Ureter (tissue), 1 donor: ENCODE measurements around the gene RSL24D1. TPM values are rescaled to one million over a fixed set of nuclear protein-coding genes. Genes with fewer than 3 reads are reported as not detected.
"Not testable (repeated sequence)": the region's sequence is repeated elsewhere in the genome, so short reads cannot be mapped to it uniquely, and the experiment has no call there.

Experiments
- DNase-seq: peaks from one replicate; pipeline ENCODE4 v3.0.0-alpha.2; 2020; ENCODE audit warnings: low spot score
- total RNA-seq: library from RNA; stranded (reverse); gene quantifications from one replicate; pipeline ENCODE4 v1.2.4, GENCODE V29; 2023
- donor health status: DM: yes; HTN: yes; CAD: no.

RSL24D1 gene
- total RNA-seq, 1 donor from 2014 or later = 62.2 TPM

GRCh38 chr15:55218056-55218455, 21.3 kb upstream of the RSL24D1 start:
- no peak for DNase-seq

- DNase-seq = no peak
Observed at GRCh38 chr15:55204464-55204863, 7.7 kb upstream of the RSL24D1 start.

- DNase-seq = no peak
Observed at GRCh38 chr15:55202206-55202605, 5.5 kb upstream of the RSL24D1 start.

- DNase-seq = no peak
Observed at GRCh38 chr15:55198706-55199105, 2.0 kb upstream of the RSL24D1 start.

- no peak for DNase-seq
Observed at GRCh38 chr15:55197719-55198118, 978 bp upstream of the RSL24D1 start.

- no peak for DNase-seq
Observed at GRCh38 chr15:55197362-55197705, 593 bp upstream of the RSL24D1 start.

- no peak for DNase-seq
Observed at GRCh38 chr15:55195996-55196395, 745 bp downstream of the RSL24D1 start.

- no peak for DNase-seq
Observed at GRCh38 chr15:55194256-55194655, 2.5 kb downstream of the RSL24D1 start.

GRCh38 chr15:55186331-55186730, 10.4 kb downstream of the RSL24D1 start:
- DNase-seq = no peak

- DNase-seq = no peak
Observed at GRCh38 chr15:55183679-55184078, 13.1 kb downstream of the RSL24D1 start.

- no peak for DNase-seq
Observed at GRCh38 chr15:55179141-55179540, 17.6 kb downstream of the RSL24D1 start.

- no peak for DNase-seq
Observed at GRCh38 chr15:55170361-55170760, 26.4 kb downstream of the RSL24D1 start.

GRCh38 chr15:55168350-55168974, 28.3 kb downstream of the RSL24D1 start:
- peak; percentile 59 for DNase-seq

- DNase-seq = no peak
Observed at GRCh38 chr15:55164284-55164683, 32.5 kb downstream of the RSL24D1 start.

GRCh38 chr15:55151631-55152030, 45.1 kb downstream of the RSL24D1 start:
- DNase-seq = no peak

- not testable (repeated sequence) for DNase-seq
Observed at GRCh38 chr15:55143132-55143531, 53.6 kb downstream of the RSL24D1 start.

- DNase-seq = no peak
Observed at GRCh38 chr15:55133972-55134371, 62.8 kb downstream of the RSL24D1 start.

- DNase-seq = no peak
Observed at GRCh38 chr15:55132672-55133071, 64.1 kb downstream of the RSL24D1 start.

Other genes with a start within 250 kb of the RSL24D1 start
- gene RAB27A, start 92.9 kb upstream of the RSL24D1 start, total RNA-seq = 29.0 TPM
- 9.9 TPM for gene PIGBOS1, start 122.2 kb upstream of the RSL24D1 start, total RNA-seq
- 23.0 TPM for gene PIGB, start 122.3 kb upstream of the RSL24D1 start, total RNA-seq
- 60.7 TPM for gene CCPG1, start 211.4 kb upstream of the RSL24D1 start, total RNA-seq
- 3.0 TPM for gene PIERCE2, start 211.6 kb upstream of the RSL24D1 start, total RNA-seq